GM10847 (cell line): Measurements from ENCODE around the gene PLAC8L1.

ENCODE experiments used
- POLR2A ChIP-seq: IDR thresholded peaks from 2 replicates; pipeline ENCODE4 v1.6.1; 2011; ENCODE audit not compliant: insufficient read length; ENCODE audit errors: extremely low read depth

PLAC8L1 gene

GRCh38 chr5:146088098-146088497 is 17.3 kb downstream of the PLAC8L1 start:
- TF ChIP-seq POLR2A, result no peak

DNA sequence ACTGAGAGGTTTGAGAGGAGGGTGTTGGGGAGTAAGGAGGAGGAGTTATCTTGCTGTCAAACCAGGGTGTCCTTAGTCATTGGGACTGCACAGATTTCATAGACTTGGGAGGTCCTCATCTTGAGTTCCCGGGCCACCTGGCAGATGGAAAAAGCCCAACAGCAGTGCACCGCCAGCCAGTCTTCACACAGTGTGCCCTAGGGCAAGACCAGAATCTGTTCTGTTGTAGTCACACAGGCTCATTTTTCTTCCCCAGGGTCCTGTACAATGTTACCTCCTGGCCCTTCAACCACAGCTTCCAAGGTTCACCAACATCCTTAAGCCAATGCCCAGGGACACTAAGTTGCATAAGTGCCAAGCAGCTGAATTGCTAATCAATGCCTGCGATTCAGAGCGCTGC is 21.0 kb downstream of the PLAC8L1 start:
- TF ChIP-seq POLR2A, result no peak

DNA sequence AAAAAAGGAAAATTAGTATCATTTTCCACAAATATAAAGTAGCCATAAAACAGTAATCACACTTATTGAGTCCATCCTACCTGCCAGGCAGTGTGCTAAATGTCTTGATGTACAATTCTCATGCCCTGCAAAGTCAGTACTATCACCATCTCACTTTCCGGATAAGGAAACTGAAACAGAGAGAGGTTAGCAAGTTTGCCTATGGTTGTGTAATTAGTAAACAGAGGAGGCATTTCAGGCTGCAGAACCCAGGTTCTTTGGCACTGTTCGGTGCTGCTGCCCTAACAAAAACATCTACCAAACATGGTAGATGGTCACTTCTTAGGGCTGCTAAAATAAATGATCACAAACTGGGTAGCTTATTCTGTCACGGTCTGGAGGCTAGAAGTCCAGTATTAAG is 22.6 kb downstream of the PLAC8L1 start:
- no peak for TF ChIP-seq POLR2A

- TF ChIP-seq POLR2A, result no peak
Observed at GRCh38 chr5:146081556-146081955, 23.8 kb downstream of the PLAC8L1 start.

DNA sequence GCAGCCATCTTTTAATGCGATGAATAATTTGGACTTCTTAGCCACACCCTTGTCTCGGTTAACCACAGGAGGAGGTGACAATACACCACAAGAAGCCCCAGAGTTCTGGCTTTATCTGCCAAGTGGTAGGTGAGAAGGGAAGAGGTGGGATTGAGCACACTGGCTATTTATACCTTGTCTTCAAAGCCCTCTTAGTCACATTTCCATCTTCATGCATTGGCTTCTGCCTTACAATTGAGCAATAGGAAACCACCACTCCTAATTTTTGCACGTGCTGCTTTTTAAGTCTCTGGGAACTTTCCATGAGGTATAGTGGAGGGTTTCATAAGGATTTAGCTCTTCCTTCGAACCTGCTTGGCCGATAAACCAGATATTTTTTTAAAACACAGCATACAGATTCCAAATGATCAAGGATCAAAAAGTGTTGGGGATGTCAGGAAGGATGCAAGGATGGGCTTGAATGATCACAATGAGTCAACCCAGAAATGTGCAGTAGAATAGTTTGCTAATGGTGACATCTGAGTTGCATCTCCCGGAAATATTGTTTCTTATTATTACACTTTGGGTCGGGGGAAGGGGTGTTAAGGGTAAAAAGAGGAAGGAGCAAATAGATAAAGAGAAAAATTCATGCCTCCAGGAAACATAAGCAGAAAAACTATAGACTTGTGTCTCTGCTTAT is 25.5 kb downstream of the PLAC8L1 start:
- no peak for TF ChIP-seq POLR2A

GRCh38 chr5:146078566-146078965 is 26.8 kb downstream of the PLAC8L1 start:
- no peak for TF ChIP-seq POLR2A

- no peak for TF ChIP-seq POLR2A
Observed at GRCh38 chr5:146076455-146076854, 28.9 kb downstream of the PLAC8L1 start.

DNA sequence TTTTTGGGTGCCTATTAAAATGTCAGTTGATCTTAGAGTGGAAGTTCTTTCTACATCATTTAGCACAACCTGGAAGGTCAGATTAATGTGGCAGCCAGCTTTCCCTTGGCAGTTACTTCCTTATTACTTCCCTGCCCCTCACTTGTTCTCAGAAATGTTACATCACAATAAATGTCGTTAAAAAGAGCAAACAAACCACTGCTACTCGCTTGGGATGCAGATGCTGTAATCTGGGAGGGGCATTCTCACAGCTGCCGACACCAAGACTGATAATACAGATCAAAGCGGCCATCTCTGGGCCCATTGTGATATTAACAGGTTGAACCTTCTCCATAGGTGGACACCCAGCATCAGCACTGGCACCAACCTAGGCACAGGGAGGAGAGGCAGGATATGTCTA is 29.3 kb downstream of the PLAC8L1 start:
- no peak for TF ChIP-seq POLR2A

- TF ChIP-seq POLR2A, result no peak
Observed at GRCh38 chr5:146073239-146073900, 32.0 kb downstream of the PLAC8L1 start.

- TF ChIP-seq POLR2A, result no peak
Observed at GRCh38 chr5:146072595-146072994, 32.8 kb downstream of the PLAC8L1 start.

- TF ChIP-seq POLR2A, result no peak
Observed at GRCh38 chr5:146071171-146071570, 34.2 kb downstream of the PLAC8L1 start.

GRCh38 chr5:146070746-146071145 is 34.6 kb downstream of the PLAC8L1 start:
- TF ChIP-seq POLR2A, result no peak

DNA sequence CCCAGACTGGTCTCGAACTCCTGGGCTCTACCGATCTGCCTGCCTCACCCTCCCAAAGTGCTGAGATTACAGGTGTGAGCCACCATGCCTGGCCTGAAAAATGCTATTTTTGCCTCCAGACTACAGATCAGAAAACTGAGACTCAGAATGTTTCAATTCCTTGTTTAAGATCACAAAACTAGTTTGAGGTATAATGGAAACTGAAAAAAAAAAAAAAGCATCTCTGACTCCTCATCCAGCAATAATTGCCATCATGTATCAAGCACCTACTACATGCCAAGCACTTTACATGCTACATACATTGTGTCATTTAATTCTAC is 35.6 kb downstream of the PLAC8L1 start:
- TF ChIP-seq POLR2A, result no peak

- TF ChIP-seq POLR2A, result no peak
Observed at GRCh38 chr5:146068977-146069779, 36.2 kb downstream of the PLAC8L1 start.

DNA sequence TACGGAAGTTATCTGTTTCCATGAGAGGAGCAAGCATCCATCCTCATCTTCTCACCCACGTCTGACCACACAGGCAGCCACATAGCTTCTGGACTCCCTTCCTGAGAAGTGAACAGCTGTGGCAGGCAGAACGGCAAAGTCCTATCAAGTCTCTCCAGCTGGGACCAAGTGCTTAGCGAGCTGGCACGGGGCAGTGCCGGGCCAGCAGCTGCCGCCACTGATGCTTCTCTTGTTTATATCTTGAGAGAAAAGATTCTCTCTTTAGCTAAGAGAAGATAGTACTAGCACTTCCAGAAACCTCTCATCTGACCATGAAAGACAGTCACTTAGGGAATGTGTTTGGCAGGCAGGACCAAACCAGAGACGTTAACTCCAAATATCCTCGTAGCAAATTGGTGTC is 37.2 kb downstream of the PLAC8L1 start:
- no peak for TF ChIP-seq POLR2A

DNA sequence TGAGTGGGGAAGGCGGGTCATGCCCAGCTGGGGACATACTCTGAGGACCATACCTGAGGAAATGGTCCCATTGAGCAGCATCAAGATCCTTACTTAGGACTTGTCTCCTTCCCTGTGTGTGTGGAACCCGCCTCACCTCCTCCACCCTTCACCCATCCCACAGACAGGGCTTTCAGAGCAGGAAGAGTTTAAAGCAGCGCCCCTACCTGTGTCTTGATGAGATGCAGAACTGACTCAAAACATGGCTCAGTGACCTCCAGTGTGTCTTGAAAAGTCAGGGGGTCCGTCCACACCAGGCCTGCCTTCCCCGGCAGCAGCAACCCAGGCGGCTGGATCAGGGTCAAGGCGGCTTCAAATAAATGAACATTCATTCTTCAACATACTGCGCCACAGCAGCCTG is 38.4 kb downstream of the PLAC8L1 start:
- no peak for TF ChIP-seq POLR2A
